Activated CD4-positive, alpha-beta T cell treated with anti-CD3 and anti-CD28 coated beads, Interleukin-2, Interleukin-4, amounts not matched to agents 100 ng/mL and 50 ng/mL, durations not matched to agents 16 hours and 8 hours (primary cell): ENCODE results near the gene LGSN.
"Not testable (repeated sequence)": the region's sequence is repeated elsewhere in the genome, so short reads cannot be mapped to it uniquely, and the experiment has no call there.

Experiments
- DNase-seq: peaks from one replicate; pipeline ENCODE4 v3.0.0-alpha.2; 2020; ENCODE audit warnings: low spot score

The LGSN gene

GRCh38 chr6:63230511-63230910 lies 89.3 kb downstream of the LGSN start:
- DNase-seq = not testable (repeated sequence)

GRCh38 chr6:63230027-63230426 lies 89.8 kb downstream of the LGSN start:
- not testable (repeated sequence) for DNase-seq

GRCh38 chr6:63227928-63228894 lies 91.6 kb downstream of the LGSN start:
- not testable (repeated sequence) for DNase-seq

- not testable (repeated sequence) for DNase-seq
Observed at GRCh38 chr6:63225987-63226386, 93.8 kb downstream of the LGSN start.
